Measurements from ENCODE around the gene GPR151.

GRCh38 chr5:146467760-146468159 is 48.2 kb downstream of the GPR151 start:
- TF ChIP-seq CTCF (conservative IDR thresholded peaks at IDR 0.05; ENCODE audit: low read depth, low read length) (no peak), EZH2phosphoT487 (IDR thresholded peaks at IDR 0.05; ENCODE audit: borderline replicate concordance, low read length) (no peak), EZH2 (IDR thresholded peaks at IDR 0.05; ENCODE audit: low read length, unreplicated experiment) (no peak)

All from PC-3 (cell line).